ENCODE data around the gene INSR. TPM values are rescaled to one million over a fixed set of nuclear protein-coding genes. Genes with fewer than 3 reads are reported as not detected.

INSR gene
- total RNA-seq, 1 experiment from 2014 or later: 35.9 TPM

DNA sequence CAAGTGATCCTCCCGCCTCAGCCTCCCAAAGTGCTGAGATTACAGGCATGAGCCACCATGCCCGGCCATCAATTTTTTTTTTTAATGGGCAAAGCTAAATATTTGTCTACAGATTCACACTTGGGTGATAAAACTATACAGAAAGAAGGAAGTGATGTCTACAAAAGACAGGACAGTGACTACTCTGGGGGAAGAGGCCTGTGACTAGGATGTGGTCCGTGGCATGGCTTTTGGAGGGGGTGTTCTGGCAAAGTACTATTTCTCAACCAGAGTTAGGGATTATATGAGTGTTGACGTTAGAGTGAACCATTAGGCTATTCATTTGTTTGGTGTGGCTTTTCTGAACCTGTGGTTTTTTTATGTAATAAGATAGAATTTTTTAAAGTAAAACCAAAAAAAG is 42.7 kb downstream of the INSR start:
- ATAC-seq (no peak), DNase-seq (ENCODE audit: low spot score) (no peak)
- no peaks in the 10 kb centered on the region for H3K27me3 Mint-ChIP-seq (ENCODE audit: low read depth)
- H3K36me3 Mint-ChIP-seq: peaks cover 11% of the 10 kb centered on the region
- peaks cover 18% of the 10 kb centered on the region for H3K4me1 Mint-ChIP-seq
- CTCF ChIA-PET: no interaction called here
- peaks cover 7% of the 10 kb centered on the region for H3K9me3 Mint-ChIP-seq
- no peak overlapping the region for H3K27ac Mint-ChIP-seq
- no peak overlapping the region for H3K4me3 Mint-ChIP-seq
- POLR2A ChIA-PET: no interaction called here
- TF ChIP-seq, protein P1, sequence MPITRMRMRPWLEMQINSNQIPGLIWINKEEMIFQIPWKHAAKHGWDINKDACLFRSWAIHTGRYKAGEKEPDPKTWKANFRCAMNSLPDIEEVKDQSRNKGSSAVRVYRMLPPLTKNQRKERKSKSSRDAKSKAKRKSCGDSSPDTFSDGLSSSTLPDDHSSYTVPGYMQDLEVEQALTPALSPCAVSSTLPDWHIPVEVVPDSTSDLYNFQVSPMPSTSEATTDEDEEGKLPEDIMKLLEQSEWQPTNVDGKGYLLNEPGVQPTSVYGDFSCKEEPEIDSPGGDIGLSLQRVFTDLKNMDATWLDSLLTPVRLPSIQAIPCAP (CRISPR knock-in tag; IDR thresholded peaks at IDR 0.05): no peak

GRCh38 chr19:7250951-7251350 is 43.3 kb downstream of the INSR start:
- Mint-ChIP-seq H3K9me3 (peaks cover 12% of the 10 kb centered on the region), H3K27ac (no peak overlapping the region; the same call in 1 of the 2 replicates), H3K4me1 (peaks cover 18% of the 10 kb centered on the region), H3K4me3 (no peak overlapping the region), H3K27me3 (ENCODE audit: low read depth) (no peaks in the 10 kb centered on the region), H3K36me3 (peaks cover 16% of the 10 kb centered on the region)
- POLR2A ChIA-PET: no interaction called here
- no peak for ATAC-seq
- TF ChIP-seq ZNF423 (CRISPR knock-in tag; IDR thresholded peaks at IDR 0.05) (no peak), PREB (CRISPR knock-in tag; IDR thresholded peaks at IDR 0.05; ENCODE audit: borderline replicate concordance) (no peak), TEAD4 (CRISPR knock-in tag; IDR thresholded peaks at IDR 0.05) (no peak), JUN (CRISPR knock-in tag; IDR thresholded peaks at IDR 0.05) (no peak), FOXK1 (CRISPR knock-in tag; IDR thresholded peaks at IDR 0.05) (no peak), ZNF138 (CRISPR knock-in tag; conservative IDR thresholded peaks at IDR 0.05) (no peak), SMAD4 (CRISPR knock-in tag; IDR thresholded peaks at IDR 0.05) (no peak), ZNF396 (CRISPR knock-in tag; IDR thresholded peaks at IDR 0.05; ENCODE audit: borderline replicate concordance) (no peak), RORB (CRISPR knock-in tag; IDR thresholded peaks at IDR 0.05) (no peak), ZNF512 (CRISPR knock-in tag; IDR thresholded peaks at IDR 0.05; ENCODE audit: borderline replicate concordance) (no peak)
- TF ChIP-seq, protein P2, sequence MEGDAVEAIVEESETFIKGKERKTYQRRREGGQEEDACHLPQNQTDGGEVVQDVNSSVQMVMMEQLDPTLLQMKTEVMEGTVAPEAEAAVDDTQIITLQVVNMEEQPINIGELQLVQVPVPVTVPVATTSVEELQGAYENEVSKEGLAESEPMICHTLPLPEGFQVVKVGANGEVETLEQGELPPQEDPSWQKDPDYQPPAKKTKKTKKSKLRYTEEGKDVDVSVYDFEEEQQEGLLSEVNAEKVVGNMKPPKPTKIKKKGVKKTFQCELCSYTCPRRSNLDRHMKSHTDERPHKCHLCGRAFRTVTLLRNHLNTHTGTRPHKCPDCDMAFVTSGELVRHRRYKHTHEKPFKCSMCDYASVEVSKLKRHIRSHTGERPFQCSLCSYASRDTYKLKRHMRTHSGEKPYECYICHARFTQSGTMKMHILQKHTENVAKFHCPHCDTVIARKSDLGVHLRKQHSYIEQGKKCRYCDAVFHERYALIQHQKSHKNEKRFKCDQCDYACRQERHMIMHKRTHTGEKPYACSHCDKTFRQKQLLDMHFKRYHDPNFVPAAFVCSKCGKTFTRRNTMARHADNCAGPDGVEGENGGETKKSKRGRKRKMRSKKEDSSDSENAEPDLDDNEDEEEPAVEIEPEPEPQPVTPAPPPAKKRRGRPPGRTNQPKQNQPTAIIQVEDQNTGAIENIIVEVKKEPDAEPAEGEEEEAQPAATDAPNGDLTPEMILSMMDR (IDR thresholded peaks at IDR 0.05): no peak
- TF ChIP-seq, protein P3, sequence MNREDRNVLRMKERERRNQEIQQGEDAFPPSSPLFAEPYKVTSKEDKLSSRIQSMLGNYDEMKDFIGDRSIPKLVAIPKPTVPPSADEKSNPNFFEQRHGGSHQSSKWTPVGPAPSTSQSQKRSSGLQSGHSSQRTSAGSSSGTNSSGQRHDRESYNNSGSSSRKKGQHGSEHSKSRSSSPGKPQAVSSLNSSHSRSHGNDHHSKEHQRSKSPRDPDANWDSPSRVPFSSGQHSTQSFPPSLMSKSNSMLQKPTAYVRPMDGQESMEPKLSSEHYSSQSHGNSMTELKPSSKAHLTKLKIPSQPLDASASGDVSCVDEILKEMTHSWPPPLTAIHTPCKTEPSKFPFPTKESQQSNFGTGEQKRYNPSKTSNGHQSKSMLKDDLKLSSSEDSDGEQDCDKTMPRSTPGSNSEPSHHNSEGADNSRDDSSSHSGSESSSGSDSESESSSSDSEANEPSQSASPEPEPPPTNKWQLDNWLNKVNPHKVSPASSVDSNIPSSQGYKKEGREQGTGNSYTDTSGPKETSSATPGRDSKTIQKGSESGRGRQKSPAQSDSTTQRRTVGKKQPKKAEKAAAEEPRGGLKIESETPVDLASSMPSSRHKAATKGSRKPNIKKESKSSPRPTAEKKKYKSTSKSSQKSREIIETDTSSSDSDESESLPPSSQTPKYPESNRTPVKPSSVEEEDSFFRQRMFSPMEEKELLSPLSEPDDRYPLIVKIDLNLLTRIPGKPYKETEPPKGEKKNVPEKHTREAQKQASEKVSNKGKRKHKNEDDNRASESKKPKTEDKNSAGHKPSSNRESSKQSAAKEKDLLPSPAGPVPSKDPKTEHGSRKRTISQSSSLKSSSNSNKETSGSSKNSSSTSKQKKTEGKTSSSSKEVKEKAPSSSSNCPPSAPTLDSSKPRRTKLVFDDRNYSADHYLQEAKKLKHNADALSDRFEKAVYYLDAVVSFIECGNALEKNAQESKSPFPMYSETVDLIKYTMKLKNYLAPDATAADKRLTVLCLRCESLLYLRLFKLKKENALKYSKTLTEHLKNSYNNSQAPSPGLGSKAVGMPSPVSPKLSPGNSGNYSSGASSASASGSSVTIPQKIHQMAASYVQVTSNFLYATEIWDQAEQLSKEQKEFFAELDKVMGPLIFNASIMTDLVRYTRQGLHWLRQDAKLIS (CRISPR knock-in tag; IDR thresholded peaks at IDR 0.05; ENCODE audit: borderline replicate concordance): no peak
- TF ChIP-seq, protein P4, sequence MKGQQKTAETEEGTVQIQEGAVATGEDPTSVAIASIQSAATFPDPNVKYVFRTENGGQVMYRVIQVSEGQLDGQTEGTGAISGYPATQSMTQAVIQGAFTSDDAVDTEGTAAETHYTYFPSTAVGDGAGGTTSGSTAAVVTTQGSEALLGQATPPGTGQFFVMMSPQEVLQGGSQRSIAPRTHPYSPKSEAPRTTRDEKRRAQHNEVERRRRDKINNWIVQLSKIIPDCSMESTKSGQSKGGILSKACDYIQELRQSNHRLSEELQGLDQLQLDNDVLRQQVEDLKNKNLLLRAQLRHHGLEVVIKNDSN (CRISPR knock-in tag; IDR thresholded peaks at IDR 0.05): no peak
- CTCF ChIA-PET: no interaction called here
- DNase-seq (ENCODE audit: low spot score): no peak

Data from WTC11 (cell line).